Ishikawa (cell line): ENCODE measurements around the gene NBAS.

Experiments
- CEBPB ChIP-seq: IDR thresholded peaks from 2 replicates; pipeline ENCODE4 v1.6.1; 2012
- CREB1 ChIP-seq: IDR thresholded peaks from 2 replicates; pipeline ENCODE4 v1.6.1; 2012; ENCODE audit warnings: low read depth
- EGR1 ChIP-seq: IDR thresholded peaks from 2 replicates; pipeline ENCODE4 v1.6.1; 2012
- EP300 ChIP-seq: IDR thresholded peaks from 2 replicates; pipeline ENCODE4 v1.6.1; 2012; ENCODE audit warnings: borderline replicate concordance
- FOXM1 ChIP-seq: IDR thresholded peaks from 2 replicates; pipeline ENCODE4 v1.6.1; 2012; ENCODE audit warnings: low read depth, borderline replicate concordance
- NFIC ChIP-seq: IDR thresholded peaks from 2 replicates; pipeline ENCODE4 v1.6.1; 2012
- RAD21 ChIP-seq: IDR thresholded peaks from 2 replicates; pipeline ENCODE4 v1.6.1; 2012; ENCODE audit warnings: low read depth
- REST ChIP-seq: IDR thresholded peaks from 2 replicates; pipeline ENCODE4 v1.6.1; 2012; ENCODE audit warnings: low read depth, mild to moderate bottlenecking
- TAF1 ChIP-seq: IDR thresholded peaks from 2 replicates; pipeline ENCODE4 v1.6.1; 2012; ENCODE audit warnings: low read depth, mild to moderate bottlenecking
- TCF12 ChIP-seq: IDR thresholded peaks from 2 replicates; pipeline ENCODE4 v1.6.1; 2012; ENCODE audit warnings: low read depth
- TEAD4 ChIP-seq: IDR thresholded peaks from 2 replicates; pipeline ENCODE4 v1.6.1; 2012
- YY1 ChIP-seq: IDR thresholded peaks from 2 replicates; pipeline ENCODE4 v1.6.1; 2012; ENCODE audit warnings: low read depth
- ZBTB7A ChIP-seq: IDR thresholded peaks from 2 replicates; pipeline ENCODE4 v1.6.1; 2012; ENCODE audit warnings: low read depth
- TF ChIP-seq, protein P1 (sequence below): IDR thresholded peaks from 2 replicates; pipeline ENCODE4 v1.6.1; 2012
- TF ChIP-seq, protein P2 (sequence below): IDR thresholded peaks from 2 replicates; pipeline ENCODE4 v1.6.1; 2012

NBAS gene

DNA sequence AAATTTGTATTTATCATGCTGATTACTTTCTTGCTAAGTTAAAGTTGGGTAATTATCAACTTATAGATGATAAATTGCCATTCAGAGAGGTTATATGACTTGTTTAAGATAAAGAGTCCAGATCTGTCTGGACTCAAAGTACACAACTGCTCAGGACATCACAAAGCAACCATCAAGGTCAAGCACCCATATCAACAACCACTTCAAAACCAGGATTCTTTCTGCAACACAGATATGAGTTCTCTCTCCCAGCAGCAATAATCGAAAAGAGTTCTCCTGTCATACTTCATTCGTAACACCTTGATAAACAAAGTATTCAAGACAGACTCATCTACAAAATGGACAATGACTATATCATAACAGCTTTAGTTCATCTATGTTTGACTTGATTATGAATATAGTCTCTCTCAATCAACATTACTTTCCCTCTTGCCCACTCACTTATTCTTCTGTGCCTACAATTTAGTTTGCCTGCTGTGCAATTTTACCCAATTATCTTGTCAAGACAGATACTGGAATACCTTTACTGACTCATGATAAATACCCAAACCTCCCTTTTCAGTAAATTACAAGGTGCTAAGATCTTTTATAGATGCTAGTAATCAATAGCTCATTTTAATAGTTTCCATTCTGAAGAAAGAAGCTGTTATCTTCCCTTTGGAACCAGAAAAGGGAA lies 281.8 kb downstream of the NBAS start:
- TF ChIP-seq ZBTB7A (no peak), TAF1 (no peak), EGR1 (no peak), RAD21 (no peak), TEAD4 (no peak), CREB1 (no peak), FOXM1 (no peak)
- TF ChIP-seq, protein P1, sequence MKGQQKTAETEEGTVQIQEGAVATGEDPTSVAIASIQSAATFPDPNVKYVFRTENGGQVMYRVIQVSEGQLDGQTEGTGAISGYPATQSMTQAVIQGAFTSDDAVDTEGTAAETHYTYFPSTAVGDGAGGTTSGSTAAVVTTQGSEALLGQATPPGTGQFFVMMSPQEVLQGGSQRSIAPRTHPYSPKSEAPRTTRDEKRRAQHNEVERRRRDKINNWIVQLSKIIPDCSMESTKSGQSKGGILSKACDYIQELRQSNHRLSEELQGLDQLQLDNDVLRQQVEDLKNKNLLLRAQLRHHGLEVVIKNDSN, result no peak

GRCh38 chr2:15278296-15278695 lies 282.8 kb downstream of the NBAS start:
- TF ChIP-seq, protein P2, sequence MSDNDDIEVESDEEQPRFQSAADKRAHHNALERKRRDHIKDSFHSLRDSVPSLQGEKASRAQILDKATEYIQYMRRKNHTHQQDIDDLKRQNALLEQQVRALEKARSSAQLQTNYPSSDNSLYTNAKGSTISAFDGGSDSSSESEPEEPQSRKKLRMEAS, result no peak
- TF ChIP-seq EP300 (no peak), FOXM1 (no peak), EGR1 (no peak), NFIC (no peak), REST (no peak), RAD21 (no peak), TAF1 (no peak), ZBTB7A (no peak), TEAD4 (no peak), CEBPB (no peak), TCF12 (no peak), YY1 (no peak), CREB1 (no peak)
- TF ChIP-seq, protein P1, result no peak

DNA sequence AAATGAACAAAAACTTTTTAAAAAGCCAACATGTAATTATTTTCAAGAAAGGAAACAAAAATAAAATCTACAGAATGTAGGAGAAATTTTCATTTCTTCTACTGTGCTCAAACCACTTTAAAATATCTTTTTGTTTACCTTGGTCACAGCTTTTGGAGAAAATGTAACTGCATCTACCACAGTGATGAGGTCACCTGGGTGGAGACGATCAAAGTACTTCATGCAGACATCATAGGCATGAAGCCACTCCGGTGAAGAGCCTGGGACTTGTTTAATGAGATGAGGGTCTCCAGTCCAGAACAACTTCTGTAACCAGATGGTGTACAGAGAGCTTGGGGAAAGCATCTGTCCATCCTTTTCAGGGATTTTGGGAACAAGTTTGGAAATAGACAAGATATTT lies 285.8 kb downstream of the NBAS start:
- TF ChIP-seq, protein P2, result no peak
- TF ChIP-seq FOXM1 (no peak), REST (no peak), EP300 (no peak)

- TF ChIP-seq CEBPB (no peak), ZBTB7A (no peak), TCF12 (no peak), YY1 (no peak), CREB1 (no peak), EGR1 (no peak), NFIC (no peak), RAD21 (no peak), EP300 (no peak), TEAD4 (no peak), FOXM1 (no peak), TAF1 (no peak), REST (no peak)
- TF ChIP-seq, protein P1, result no peak
Observed at GRCh38 chr2:15273452-15273851, 287.7 kb downstream of the NBAS start.
